ENCODE data around the gene NELFCD.

GRCh38 chr20:58970146-58970545 lies 10.9 kb upstream of the NELFCD start:
- TF ChIP-seq CTCF (conservative IDR thresholded peaks at IDR 0.05 in 1 of 2, IDR thresholded peaks at IDR 0.05 in 1 of 2; ENCODE audit: low read depth in 1 of 2, low read length in 2 of 2) (no peak), EZH2 (IDR thresholded peaks at IDR 0.05; ENCODE audit: low read length, missing control alignments) (no peak)

Measured in fibroblast of lung (primary cell).